ENCODE results near the gene THSD4.

DNA sequence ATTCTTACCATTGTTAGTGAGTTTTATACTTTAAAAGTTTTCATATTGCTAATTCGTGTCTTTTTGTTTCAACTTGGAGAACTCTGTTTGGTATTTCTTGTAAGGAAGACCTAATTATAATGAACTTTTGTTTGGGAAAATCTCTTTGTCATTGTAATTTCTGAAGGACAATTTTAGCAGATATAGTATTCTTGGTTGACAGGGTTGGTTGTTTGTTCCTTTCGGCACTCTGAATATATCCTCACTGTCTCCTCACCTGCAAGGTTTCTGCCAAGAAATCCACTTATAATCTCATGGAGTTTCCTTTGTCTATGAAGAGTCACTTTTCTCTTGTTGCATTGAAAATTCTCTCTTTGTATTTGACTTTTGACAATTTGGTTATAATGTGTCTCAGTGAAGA lies 469.9 kb downstream of the THSD4 start:
- TF ChIP-seq CTCF (conservative IDR thresholded peaks at IDR 0.05) (no peak), EZH2 (IDR thresholded peaks at IDR 0.05; ENCODE audit: low read depth) (no peak)
